ENCODE data around the gene EME2. TPM values are rescaled to one million over a fixed set of nuclear protein-coding genes. Genes with fewer than 3 reads are reported as not detected.

Gene EME2
- total RNA-seq, 1 donor from 2014 or later, result 23.3 TPM

GRCh38 chr16:1786242-1787055 is 13.8 kb downstream of the EME2 start:
- Histone ChIP-seq H3K27ac (ENCODE audit: low read depth, low read length) (no peak overlapping the region), H3K27me3 (ENCODE audit: insufficient read depth, low read length) (no peaks in the 10 kb centered on the region), H2AFZ (ENCODE audit: low read depth, low read length) (no peak overlapping the region), H3K9me3 (ENCODE audit: insufficient read depth, low read depth, low read length) (no peaks in the 10 kb centered on the region), H3K36me3 (ENCODE audit: insufficient read depth, low read length) (peaks cover 2% of the 10 kb centered on the region), H3K4me2 (ENCODE audit: low read length) (no peak overlapping the region), H3K4me1 (ENCODE audit: insufficient read depth, low read length) (peaks cover 6% of the 10 kb centered on the region), H3K4me3 (ENCODE audit: insufficient read depth, low read depth, low read length) (no peak overlapping the region), H3K9ac (ENCODE audit: low read length) (no peak overlapping the region), H3K79me2 (ENCODE audit: insufficient read depth, low read length) (peaks cover 60% of the 10 kb centered on the region), H4K20me1 (ENCODE audit: insufficient read depth, low read length) (peaks cover 39% of the 10 kb centered on the region)
- no peak overlapping the region for H3K4me3 Mint-ChIP-seq (ENCODE audit: unreplicated experiment)
- H3K36me3 Mint-ChIP-seq (ENCODE audit: low read depth, unreplicated experiment), result peaks cover 2% of the 10 kb centered on the region
- no peaks in the 10 kb centered on the region for H3K27me3 Mint-ChIP-seq (ENCODE audit: low read depth, unreplicated experiment)
- TF ChIP-seq EZH2 (IDR thresholded peaks at IDR 0.05; ENCODE audit: insufficient read depth, low read length), result no peak
- no peak for TF ChIP-seq CTCF (IDR thresholded peaks at IDR 0.05; ENCODE audit: insufficient read depth, low read depth, low read length)
- DNase-seq (ENCODE audit: low read depth) (no peak), FAIRE-seq (no peak)
- H3K4me1 Mint-ChIP-seq (ENCODE audit: low read depth, unreplicated experiment), result peaks cover 4% of the 10 kb centered on the region
- H3K27ac Mint-ChIP-seq (ENCODE audit: unreplicated experiment), result no peak overlapping the region
- H3K9me3 Mint-ChIP-seq (ENCODE audit: unreplicated experiment), result no peaks in the 10 kb centered on the region

GRCh38 chr16:1787056-1787321 is 14.4 kb downstream of the EME2 start:
- H3K27me3 ChIP-seq (ENCODE audit: insufficient read depth, low read length), result no peaks in the 10 kb centered on the region
- peaks cover 34% of the 10 kb centered on the region for H4K20me1 ChIP-seq (ENCODE audit: insufficient read depth, low read length)
- TF ChIP-seq CTCF (IDR thresholded peaks at IDR 0.05; ENCODE audit: insufficient read depth, low read depth, low read length) (no peak), EZH2 (IDR thresholded peaks at IDR 0.05; ENCODE audit: insufficient read depth, low read length) (no peak)
- Mint-ChIP-seq H3K27ac (ENCODE audit: unreplicated experiment) (no peak overlapping the region), H3K27me3 (ENCODE audit: low read depth, unreplicated experiment) (no peaks in the 10 kb centered on the region), H3K4me1 (ENCODE audit: low read depth, unreplicated experiment) (no peaks in the 10 kb centered on the region), H3K36me3 (ENCODE audit: low read depth, unreplicated experiment) (no peaks in the 10 kb centered on the region), H3K4me3 (ENCODE audit: unreplicated experiment) (no peak overlapping the region), H3K9me3 (ENCODE audit: unreplicated experiment) (no peaks in the 10 kb centered on the region)
- no peaks in the 10 kb centered on the region for H3K9me3 ChIP-seq (ENCODE audit: insufficient read depth, low read depth, low read length)
- H3K4me2 ChIP-seq (ENCODE audit: low read length), result no peak overlapping the region
- H3K27ac ChIP-seq (ENCODE audit: low read depth, low read length), result no peak overlapping the region
- peaks cover 4% of the 10 kb centered on the region for H3K4me1 ChIP-seq (ENCODE audit: insufficient read depth, low read length)
- FAIRE-seq, result no peak
- no peak overlapping the region for H2AFZ ChIP-seq (ENCODE audit: low read depth, low read length)
- H3K79me2 ChIP-seq (ENCODE audit: insufficient read depth, low read length), result peaks cover 55% of the 10 kb centered on the region
- peaks cover 2% of the 10 kb centered on the region for H3K36me3 ChIP-seq (ENCODE audit: insufficient read depth, low read length)
- no peak overlapping the region for H3K9ac ChIP-seq (ENCODE audit: low read length)
- H3K4me3 ChIP-seq (ENCODE audit: insufficient read depth, low read depth, low read length), result no peak overlapping the region
- no peak for DNase-seq (ENCODE audit: low read depth)

Measured in astrocyte (in vitro differentiated cells and primary cell).